Caco-2 (cell line): ENCODE results near the gene DYNLL2. TPM values are rescaled to one million over a fixed set of nuclear protein-coding genes. Genes with fewer than 3 reads are reported as not detected.
"Not testable (repeated sequence)": the region's sequence is repeated elsewhere in the genome, so short reads cannot be mapped to it uniquely, and the experiment has no call there.

ENCODE experiments used
- BruUV-seq: library from RNA; stranded (reverse); fragments of 400-500 nt; replicated peaks from 2 replicates; lab custom pipeline; 2021; lab: Mats Ljungman, UMichigan
- CTCF ChIA-PET: fragments of 300-600 bp; sonication (Branson Sonifier 250); formaldehyde crosslinking; loops from one replicate; lab custom pipeline; 2022; ENCODE audit warnings: antibody characterized with exemption; lab: Charles Lee
- POLR2A ChIA-PET: fragments of 300-600 bp; sonication (Branson Sonifier 250); formaldehyde crosslinking; loops from one replicate; lab custom pipeline; 2022; ENCODE audit warnings: antibody characterized with exemption; lab: Charles Lee
- DNase-seq, 2 experiments: peaks; one replicate each; pipeline versions ENCODE4 v3.0.0 to v3.0.0-alpha.2; 2020 to 2022
- H3K27me3 ChIP-seq: replicated peaks from 2 replicates; pipeline ENCODE4 v1.6.0; 2011; ENCODE audit warnings: low read length; ENCODE audit not compliant: control insufficient read depth, insufficient read depth
- H3K36me3 ChIP-seq: 2 replicates; pipeline ENCODE4 v1.5.1; 2011; ENCODE audit warnings: low read length; ENCODE audit not compliant: control insufficient read depth, insufficient read depth
- H3K4me1 ChIP-seq: fragments of 250-450 bp; sonication (Bioruptor Pico); 2 replicates; pipeline ENCODE4 v1.5.1; 2020; ENCODE audit warnings: mild to moderate bottlenecking
- H3K4me3 ChIP-seq: 2 replicates; pipeline ENCODE4 v1.5.1; 2011; ENCODE audit warnings: low read depth, mild to moderate bottlenecking, control low read depth, low read length
- H3K9me3 ChIP-seq: fragments of 250-450 bp; sonication (Bioruptor Pico); 2 replicates; pipeline ENCODE4 v1.5.1; 2020; ENCODE audit warnings: mild to moderate bottlenecking, moderate library complexity
- H3K27ac Mint-ChIP-seq: one replicate; pipeline ENCODE4 v1.8.0; 2022; ENCODE audit warnings: mixed read lengths; ENCODE audit not compliant: unreplicated experiment
- H3K27me3 Mint-ChIP-seq: one replicate; pipeline ENCODE4 v1.8.0; 2022; ENCODE audit warnings: mixed read lengths; ENCODE audit not compliant: insufficient read depth, unreplicated experiment
- H3K36me3 Mint-ChIP-seq: one replicate; pipeline ENCODE4 v1.8.0; 2022; ENCODE audit warnings: mild to moderate bottlenecking, mixed read lengths; ENCODE audit not compliant: insufficient read depth, unreplicated experiment
- H3K4me1 Mint-ChIP-seq: one replicate; pipeline ENCODE4 v1.8.0; 2022; ENCODE audit warnings: low read depth, mixed read lengths; ENCODE audit not compliant: unreplicated experiment
- H3K4me3 Mint-ChIP-seq: one replicate; pipeline ENCODE4 v1.8.0; 2022; ENCODE audit warnings: mild to moderate bottlenecking, moderate library complexity, mixed read lengths; ENCODE audit not compliant: unreplicated experiment
- H3K9me3 Mint-ChIP-seq: one replicate; pipeline ENCODE4 v1.8.0; 2022; ENCODE audit warnings: mixed read lengths; ENCODE audit not compliant: unreplicated experiment
- intact Hi-C: fragments of 100-400 bp; cut with micrococcal nuclease; formaldehyde crosslinking; loops from one replicate; pipeline ENCODE4 v1.10.0; 2022; ENCODE audit not compliant: unreplicated experiment
- total RNA-seq: library from RNA; stranded (reverse); gene quantifications from 2 replicates; pipeline ENCODE4 v1.2.3, GENCODE V29; 2022
- TF ChIP-seq, protein P1 (sequence below), 2 experiments: fragments of 200-600 bp in 1 of 2; IDR thresholded peaks; 1 replicate in 1 of 2; 2 replicates in 1 of 2; pipeline versions ENCODE4 v1.5.1 to v1.8.0; 2011 to 2022; ENCODE audit warnings: antibody characterized with exemption in 1 of 2, control low read depth in 1 of 2, inconsistent platforms in 1 of 2, low read depth in 1 of 2, low read length in 1 of 2, mild to moderate bottlenecking in 1 of 2, moderate library complexity in 1 of 2; ENCODE audit not compliant: insufficient read depth in 1 of 2, severe bottlenecking in 1 of 2, unreplicated experiment in 1 of 2

Gene DYNLL2
- total RNA-seq, 1 experiment from 2014 or later: 80.6 TPM

DNA sequence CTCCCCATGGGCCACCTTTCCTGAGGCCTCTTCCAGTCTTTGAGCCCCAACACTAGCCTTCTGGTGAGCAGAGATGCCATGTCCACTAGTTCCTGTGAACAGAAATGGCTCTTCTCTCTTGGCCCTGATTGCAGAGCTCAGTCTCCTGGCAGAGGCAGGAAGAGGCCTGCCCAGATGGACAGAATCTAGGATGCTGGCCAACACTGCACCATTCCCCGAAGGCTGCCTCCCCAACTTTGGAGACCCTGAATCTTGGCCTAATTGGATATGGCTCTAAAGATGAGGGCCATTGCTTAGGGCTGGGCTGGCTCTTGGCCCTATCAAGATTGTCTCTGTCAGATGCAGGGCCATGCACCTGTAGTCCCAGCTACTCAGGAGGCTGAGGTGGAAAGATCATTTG, 18.0 kb upstream of the DYNLL2 start:
- H3K9me3 Mint-ChIP-seq: no peaks in the 10 kb centered on the region
- intact Hi-C loops: no loop called here
- Histone ChIP-seq H3K9me3 (no peaks in the 10 kb centered on the region), H3K36me3 (no peaks in the 10 kb centered on the region), H3K27me3 (no peaks in the 10 kb centered on the region; the same call in 1 of the 2 replicates), H3K4me1 (no peaks in the 10 kb centered on the region), H3K4me3 (no peak overlapping the region)
- no peaks in the 10 kb centered on the region for H3K4me1 Mint-ChIP-seq
- no peaks in the 10 kb centered on the region for H3K36me3 Mint-ChIP-seq
- no peak overlapping the region for H3K27ac Mint-ChIP-seq
- no peak overlapping the region for H3K4me3 Mint-ChIP-seq
- CTCF ChIA-PET: no interaction called here
- BruUV-seq: no TSS peak
- DNase-seq: no peak
- TF ChIP-seq, protein P1, sequence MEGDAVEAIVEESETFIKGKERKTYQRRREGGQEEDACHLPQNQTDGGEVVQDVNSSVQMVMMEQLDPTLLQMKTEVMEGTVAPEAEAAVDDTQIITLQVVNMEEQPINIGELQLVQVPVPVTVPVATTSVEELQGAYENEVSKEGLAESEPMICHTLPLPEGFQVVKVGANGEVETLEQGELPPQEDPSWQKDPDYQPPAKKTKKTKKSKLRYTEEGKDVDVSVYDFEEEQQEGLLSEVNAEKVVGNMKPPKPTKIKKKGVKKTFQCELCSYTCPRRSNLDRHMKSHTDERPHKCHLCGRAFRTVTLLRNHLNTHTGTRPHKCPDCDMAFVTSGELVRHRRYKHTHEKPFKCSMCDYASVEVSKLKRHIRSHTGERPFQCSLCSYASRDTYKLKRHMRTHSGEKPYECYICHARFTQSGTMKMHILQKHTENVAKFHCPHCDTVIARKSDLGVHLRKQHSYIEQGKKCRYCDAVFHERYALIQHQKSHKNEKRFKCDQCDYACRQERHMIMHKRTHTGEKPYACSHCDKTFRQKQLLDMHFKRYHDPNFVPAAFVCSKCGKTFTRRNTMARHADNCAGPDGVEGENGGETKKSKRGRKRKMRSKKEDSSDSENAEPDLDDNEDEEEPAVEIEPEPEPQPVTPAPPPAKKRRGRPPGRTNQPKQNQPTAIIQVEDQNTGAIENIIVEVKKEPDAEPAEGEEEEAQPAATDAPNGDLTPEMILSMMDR (IDR thresholded peaks at IDR 0.05; ENCODE audit: insufficient read depth in 1 of 2, low read depth in 1 of 2, low read length in 1 of 2, severe bottlenecking in 1 of 2, unreplicated experiment in 1 of 2): no peak
- H3K27me3 Mint-ChIP-seq: peaks cover 3% of the 10 kb centered on the region
- POLR2A ChIA-PET: no interaction called here

- Mint-ChIP-seq H3K27ac (no peak overlapping the region), H3K4me3 (no peak overlapping the region), H3K36me3 (no peaks in the 10 kb centered on the region), H3K9me3 (no peaks in the 10 kb centered on the region), H3K4me1 (no peaks in the 10 kb centered on the region), H3K27me3 (peaks cover 6% of the 10 kb centered on the region)
- CTCF ChIA-PET: no interaction called here
- no TSS peak for BruUV-seq
- intact Hi-C loops: no loop called here
- H3K4me3 ChIP-seq: no peak overlapping the region
- no peak for DNase-seq
- H3K27me3 ChIP-seq: no peaks in the 10 kb centered on the region; the same call in 1 of the 2 replicates
- POLR2A ChIA-PET: no interaction called here
- H3K9me3 ChIP-seq: no peaks in the 10 kb centered on the region
- no peaks in the 10 kb centered on the region for H3K36me3 ChIP-seq
- H3K4me1 ChIP-seq: no peaks in the 10 kb centered on the region
- TF ChIP-seq, protein P1 (IDR thresholded peaks at IDR 0.05; ENCODE audit: insufficient read depth in 1 of 2, low read depth in 1 of 2, low read length in 1 of 2, severe bottlenecking in 1 of 2, unreplicated experiment in 1 of 2): no peak
Observed at GRCh38 chr17:58066401-58066800, 16.8 kb upstream of the DYNLL2 start.

GRCh38 chr17:58072862-58073261, 10.4 kb upstream of the DYNLL2 start:
- Histone ChIP-seq H3K27me3 (no peaks in the 10 kb centered on the region; the same call in 1 of the 2 replicates), H3K4me1 (no peaks in the 10 kb centered on the region), H3K9me3 (0 out of 2 replicates have a peak, but pooled peaks cover 4% of the 10 kb centered on the region), H3K36me3 (no peaks in the 10 kb centered on the region), H3K4me3 (no peak overlapping the region)
- POLR2A ChIA-PET: no interaction called here
- BruUV-seq: no TSS peak
- Mint-ChIP-seq H3K27me3 (peaks cover 6% of the 10 kb centered on the region), H3K27ac (no peak overlapping the region), H3K9me3 (no peaks in the 10 kb centered on the region), H3K4me3 (no peak overlapping the region), H3K36me3 (no peaks in the 10 kb centered on the region), H3K4me1 (no peaks in the 10 kb centered on the region)
- TF ChIP-seq, protein P1 (IDR thresholded peaks at IDR 0.05; ENCODE audit: insufficient read depth in 1 of 2, low read depth in 1 of 2, low read length in 1 of 2, severe bottlenecking in 1 of 2, unreplicated experiment in 1 of 2): no peak
- no peak for DNase-seq
- CTCF ChIA-PET: no interaction called here
- intact Hi-C loops: no loop called here

DNA sequence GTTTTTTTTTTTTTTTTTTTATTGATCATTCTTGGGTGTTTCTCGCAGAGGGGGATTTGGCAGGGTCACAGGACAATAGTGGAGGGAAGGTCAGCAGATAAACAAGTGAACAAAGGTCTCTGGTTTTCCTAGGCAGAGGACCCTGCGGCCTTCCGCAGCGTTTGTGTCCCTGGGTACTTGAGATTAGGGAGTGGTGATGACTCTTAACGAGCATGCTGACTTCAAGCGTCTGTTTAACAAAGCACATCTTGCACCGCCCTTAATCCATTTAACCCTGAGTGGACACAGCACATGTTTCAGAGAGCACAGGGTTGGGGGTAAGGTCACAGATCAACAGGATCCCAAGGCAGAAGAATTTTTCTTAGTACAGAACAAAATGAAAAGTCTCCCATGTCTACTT, 10.0 kb upstream of the DYNLL2 start:
- H3K4me1 ChIP-seq, H3K9me3 ChIP-seq, POLR2A ChIA-PET, H3K27me3 Mint-ChIP-seq, BruUV-seq, H3K27me3 ChIP-seq, H3K4me1 Mint-ChIP-seq, H3K36me3 Mint-ChIP-seq, H3K36me3 ChIP-seq, H3K4me3 ChIP-seq, DNase-seq, intact Hi-C loops, H3K9me3 Mint-ChIP-seq, H3K4me3 Mint-ChIP-seq, H3K27ac Mint-ChIP-seq, CTCF ChIA-PET: not testable (repeated sequence)

GRCh38 chr17:58074406-58074805, 8.8 kb upstream of the DYNLL2 start:
- H3K9me3 ChIP-seq, H3K4me1 ChIP-seq, CTCF ChIA-PET, POLR2A ChIA-PET, H3K27me3 Mint-ChIP-seq, H3K27ac Mint-ChIP-seq, H3K4me3 ChIP-seq, H3K4me1 Mint-ChIP-seq, H3K27me3 ChIP-seq, H3K36me3 ChIP-seq, H3K4me3 Mint-ChIP-seq, H3K36me3 Mint-ChIP-seq, DNase-seq, BruUV-seq, H3K9me3 Mint-ChIP-seq, intact Hi-C loops: not testable (repeated sequence)
